HCT116 (cell line): ENCODE measurements around the gene ARHGAP33. TPM values are rescaled to one million over a fixed set of nuclear protein-coding genes. Genes with fewer than 3 reads are reported as not detected.

ENCODE experiments used
- ATAC-seq: fragments of 200-7000 bp; cut with Tn5 transposase; 2 replicates; pipeline ENCODE4 v1.9.1; 2020; ENCODE audit warnings: mild to moderate bottlenecking, moderate library complexity
- BruUV-seq: library from RNA; stranded (reverse); fragments of 400-500 nt; replicated peaks from 2 replicates; lab custom pipeline; 2021; lab: Mats Ljungman, UMichigan
- CTCF ChIA-PET: fragments of 300-600 bp; sonication (Branson Sonifier 250); formaldehyde crosslinking; loops from one replicate; lab custom pipeline; 2021; ENCODE audit warnings: antibody characterized with exemption; lab: Charles Lee
- POLR2A ChIA-PET: fragments of 300-600, 350-600 bp; sonication (Branson Sonifier 250); formaldehyde crosslinking; loops from one replicate; lab custom pipeline; 2021; ENCODE audit warnings: antibody characterized with exemption; lab: Charles Lee
- RAD21 ChIA-PET, 2 experiments: fragments of 300-600 bp; sonication (Branson Sonifier 250); formaldehyde crosslinking; loops; one replicate each; lab custom pipeline; 2023; ENCODE audit warnings: low total read pairs in 2 of 2; ENCODE audit not compliant: uncharacterized antibody in 2 of 2, unreplicated experiment in 2 of 2, low non-redundant PET in 1 of 2; lab: Charles Lee
- DNase-seq: peaks from one replicate; pipeline ENCODE4 v3.0.0-alpha.2; 2010; ENCODE audit warnings: low read depth, low spot score
- H2AFZ ChIP-seq: fragments of 200-600 bp; shearing (Covaris generic), sonication (generic); 2 replicates; pipeline ENCODE4 v1.6.1; 2017; ENCODE audit warnings: low read depth, mixed run types, mixed read lengths, antibody characterized with exemption, low read length; ENCODE audit not compliant: poor library complexity, severe bottlenecking
- H3K27ac ChIP-seq: 2 replicates; pipeline ENCODE4 v1.5.1; 2012; ENCODE audit warnings: low read depth, low read length
- H3K27me3 ChIP-seq: fragments of 200-600 bp; sonication (generic); 2 replicates; pipeline ENCODE4 v1.6.1; 2016; ENCODE audit warnings: mixed run types, low read length, mixed read lengths; ENCODE audit not compliant: insufficient read depth
- H3K36me3 ChIP-seq, 2 experiments: fragments of 200-500 bp in 1 of 2; fragments of 200-600 bp in 1 of 2; sonication (Bioruptor generic) in 1 of 2; sonication (generic) in 1 of 2; 2 replicates each; pipeline versions ENCODE4 v1.5.1 to v1.6.1; 2014 to 2016; ENCODE audit warnings: low read length in 2 of 2, inconsistent platforms in 1 of 2, mixed read lengths in 1 of 2, mixed run types in 1 of 2; ENCODE audit not compliant: insufficient read depth in 2 of 2, control insufficient read depth in 1 of 2
- H3K4me1 ChIP-seq, 2 experiments: fragments of 200-600 bp in 1 of 2; sonication (generic) in 1 of 2; 2 replicates each; pipeline versions ENCODE4 v1.5.1 to v1.6.1; 2012 to 2017; ENCODE audit warnings: low read length in 2 of 2, inconsistent platforms in 1 of 2, mild to moderate bottlenecking in 1 of 2, mixed read lengths in 1 of 2, mixed run types in 1 of 2, moderate library complexity in 1 of 2; ENCODE audit not compliant: insufficient read depth in 2 of 2, control insufficient read depth in 1 of 2
- H3K4me2 ChIP-seq: fragments of 200-600 bp; sonication (generic); 2 replicates; pipeline ENCODE4 v1.6.1; 2017; ENCODE audit warnings: mixed run types, low read length, mixed read lengths
- H3K4me3 ChIP-seq, 2 experiments: fragments of 200-600 bp in 1 of 2; sonication (generic) in 1 of 2; replicated peaks in 1 of 2; 2 replicates each; pipeline ENCODE4 v1.5.1; 2011 to 2016; ENCODE audit warnings: low read length in 2 of 2, control low read depth in 1 of 2, low read depth in 1 of 2, mild to moderate bottlenecking in 1 of 2, mixed read lengths in 1 of 2, mixed run types in 1 of 2
- H3K79me2 ChIP-seq: fragments of 200-600 bp; sonication (generic); 2 replicates; pipeline ENCODE4 v1.6.1; 2017; ENCODE audit warnings: mild to moderate bottlenecking, mixed run types, low read length, moderate library complexity, mixed read lengths; ENCODE audit not compliant: insufficient read depth
- H3K9ac ChIP-seq: fragments of 200-600 bp; sonication (generic); 2 replicates; pipeline ENCODE4 v1.6.1; 2016; ENCODE audit warnings: low read length, mixed read lengths
- H3K9me2 ChIP-seq: fragments of 200-600 bp; sonication (generic), shearing (Covaris generic); 2 replicates; pipeline ENCODE4 v1.6.1; 2017; ENCODE audit warnings: mixed run types, mild to moderate bottlenecking, moderate library complexity; ENCODE audit not compliant: insufficient read depth
- H3K9me3 ChIP-seq, 2 experiments: fragments of 200-500 bp in 1 of 2; fragments of 200-600 bp in 1 of 2; sonication (Bioruptor generic) in 1 of 2; sonication (generic) in 1 of 2; 2 replicates each; pipeline ENCODE4 v1.6.1; 2014 to 2017; ENCODE audit warnings: low read length in 2 of 2, mixed read lengths in 2 of 2, inconsistent platforms in 1 of 2, low read depth in 1 of 2, mild to moderate bottlenecking in 1 of 2, mixed run types in 1 of 2, moderate library complexity in 1 of 2; ENCODE audit not compliant: control insufficient read depth in 1 of 2, insufficient read depth in 1 of 2
- H4K20me1 ChIP-seq: fragments of 200-600 bp; sonication (generic), shearing (Covaris generic); 2 replicates; pipeline ENCODE4 v1.6.1; 2017; ENCODE audit warnings: mixed run types, mild to moderate bottlenecking, moderate library complexity; ENCODE audit not compliant: insufficient read depth
- CBX3 ChIP-seq: IDR thresholded peaks from 2 replicates; pipeline ENCODE4 v1.6.1; 2012; ENCODE audit warnings: low read depth
- CEBPB ChIP-seq: IDR thresholded peaks from 2 replicates; pipeline ENCODE4 v1.6.1; 2012; ENCODE audit warnings: low read depth
- EGR1 ChIP-seq: IDR thresholded peaks from 2 replicates; pipeline ENCODE4 v1.6.1; 2012; ENCODE audit warnings: low read depth
- ELF1 ChIP-seq: IDR thresholded peaks from 2 replicates; pipeline ENCODE4 v1.6.1; 2012; ENCODE audit warnings: low read depth, borderline replicate concordance
- EZH2 ChIP-seq: fragments of 200-600 bp; sonication (generic); IDR thresholded peaks from 2 replicates; pipeline ENCODE4 v1.6.1; 2017; ENCODE audit warnings: antibody characterized with exemption, mixed run types
- FOSL1 ChIP-seq: IDR thresholded peaks from 2 replicates; pipeline ENCODE4 v1.6.1; 2012; ENCODE audit warnings: low read depth
- JUND ChIP-seq: IDR thresholded peaks from 2 replicates; pipeline ENCODE4 v1.6.1; 2012
- POLR2A ChIP-seq: IDR thresholded peaks from 2 replicates; pipeline ENCODE4 v1.7.0; 2011; ENCODE audit warnings: borderline replicate concordance; ENCODE audit not compliant: insufficient read depth, insufficient read length; ENCODE audit errors: extremely low read depth
- RAD21 ChIP-seq: IDR thresholded peaks from 2 replicates; pipeline ENCODE4 v1.6.1; 2012; ENCODE audit warnings: low read depth, mild to moderate bottlenecking
- REST ChIP-seq: IDR thresholded peaks from 2 replicates; pipeline ENCODE4 v1.6.1; 2012; ENCODE audit warnings: low read depth
- SIN3A ChIP-seq: IDR thresholded peaks from 2 replicates; pipeline ENCODE4 v1.6.1; 2012; ENCODE audit warnings: low read depth
- SP1 ChIP-seq: IDR thresholded peaks from 2 replicates; pipeline ENCODE4 v1.6.1; 2012; ENCODE audit warnings: low read depth
- SRF ChIP-seq: IDR thresholded peaks from 2 replicates; pipeline ENCODE4 v1.6.1; 2012; ENCODE audit warnings: low read depth
- TCF7L2 ChIP-seq: IDR thresholded peaks from 2 replicates; pipeline ENCODE4 v1.7.0; 2011; ENCODE audit warnings: borderline replicate concordance, inconsistent platforms; ENCODE audit not compliant: insufficient read depth, insufficient read length; ENCODE audit errors: extremely low read depth
- YY1 ChIP-seq: IDR thresholded peaks from 2 replicates; pipeline ENCODE4 v1.6.1; 2011; ENCODE audit warnings: low read length, low read depth, moderate library complexity, mild to moderate bottlenecking; ENCODE audit not compliant: insufficient replicate concordance; ENCODE audit errors: extremely low read depth
- ZFX ChIP-seq: fragments of 450-650 bp; IDR thresholded peaks from 2 replicates; pipeline ENCODE4 v1.6.1; 2017
- ZNF274 ChIP-seq: fragments of 200-500 bp; sonication (Bioruptor generic); IDR thresholded peaks from 2 replicates; pipeline ENCODE4 v1.6.1; 2014; ENCODE audit warnings: mild to moderate bottlenecking, low read depth, low read length, inconsistent platforms
- intact Hi-C: fragments of 100-400 bp; cut with micrococcal nuclease; formaldehyde crosslinking; loops from 2 replicates; pipeline ENCODE4 v1.10.0; 2022
- total RNA-seq: library from RNA; stranded (reverse); gene quantifications from one replicate; pipeline ENCODE4 v1.2.1, GENCODE V29; 2021; ENCODE audit not compliant: unreplicated experiment
- TF ChIP-seq, protein P1 (sequence below): IDR thresholded peaks from 2 replicates; pipeline ENCODE4 v1.6.1; 2012
- TF ChIP-seq, protein P2 (sequence below): IDR thresholded peaks from 2 replicates; pipeline ENCODE4 v1.6.1; 2012
- TF ChIP-seq, protein P3 (sequence below): IDR thresholded peaks from 2 replicates; pipeline ENCODE4 v1.6.1; 2011; ENCODE audit warnings: mild to moderate bottlenecking, low read length, moderate library complexity; ENCODE audit not compliant: insufficient replicate concordance; ENCODE audit errors: extremely low read depth

ARHGAP33 gene
- total RNA-seq, 1 experiment from 2014 or later = 30.2 TPM

GRCh38 chr19:35789978-35790944 lies 14.9 kb downstream of the ARHGAP33 start:
- no TSS peak for BruUV-seq
- ATAC-seq = 0 out of 2 replicates have a peak, but pooled peaks have one; percentile 4
- H3K9ac ChIP-seq = no peak overlapping the region

More at GRCh38 chr19:35789978-35790944, 14.9 kb downstream of the ARHGAP33 start:
- Histone ChIP-seq H3K9me2 (no peaks in the 10 kb centered on the region), H3K4me3 (no peak overlapping the region), H3K4me2 (no peak overlapping the region), H3K27me3 (no peaks in the 10 kb centered on the region), H2AFZ (no peak overlapping the region), H3K36me3 (0 out of 4 replicates have a peak, but pooled peaks cover 0 to under 1% of the 10 kb centered on the region in 2 experiments), H3K4me1 (peaks cover 0 to 5% of the 10 kb centered on the region in 2 experiments; a peak in 2 of 4 replicates), H3K79me2 (no peaks in the 10 kb centered on the region), H3K9me3 (no peaks in the 10 kb centered on the region), H4K20me1 (no peaks in the 10 kb centered on the region), H3K27ac (no peak overlapping the region; the same call in 1 of the 2 replicates)
- DNase-seq = no peak
- TF ChIP-seq, protein P1, sequence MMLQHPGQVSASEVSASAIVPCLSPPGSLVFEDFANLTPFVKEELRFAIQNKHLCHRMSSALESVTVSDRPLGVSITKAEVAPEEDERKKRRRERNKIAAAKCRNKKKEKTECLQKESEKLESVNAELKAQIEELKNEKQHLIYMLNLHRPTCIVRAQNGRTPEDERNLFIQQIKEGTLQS = no peak
- TF ChIP-seq ZNF274 (no peak), SP1 (no peak), EGR1 (no peak), SRF (no peak), ELF1 (no peak), POLR2A (no peak), JUND (no peak), FOSL1 (no peak), CEBPB (no peak), CBX3 (no peak), TCF7L2 (no peak), SIN3A (no peak), EZH2 (no peak), REST (no peak), RAD21 (no peak), YY1 (no peak), ZFX (no peak)
- TF ChIP-seq, protein P2, sequence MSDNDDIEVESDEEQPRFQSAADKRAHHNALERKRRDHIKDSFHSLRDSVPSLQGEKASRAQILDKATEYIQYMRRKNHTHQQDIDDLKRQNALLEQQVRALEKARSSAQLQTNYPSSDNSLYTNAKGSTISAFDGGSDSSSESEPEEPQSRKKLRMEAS = no peak
- TF ChIP-seq, protein P3, sequence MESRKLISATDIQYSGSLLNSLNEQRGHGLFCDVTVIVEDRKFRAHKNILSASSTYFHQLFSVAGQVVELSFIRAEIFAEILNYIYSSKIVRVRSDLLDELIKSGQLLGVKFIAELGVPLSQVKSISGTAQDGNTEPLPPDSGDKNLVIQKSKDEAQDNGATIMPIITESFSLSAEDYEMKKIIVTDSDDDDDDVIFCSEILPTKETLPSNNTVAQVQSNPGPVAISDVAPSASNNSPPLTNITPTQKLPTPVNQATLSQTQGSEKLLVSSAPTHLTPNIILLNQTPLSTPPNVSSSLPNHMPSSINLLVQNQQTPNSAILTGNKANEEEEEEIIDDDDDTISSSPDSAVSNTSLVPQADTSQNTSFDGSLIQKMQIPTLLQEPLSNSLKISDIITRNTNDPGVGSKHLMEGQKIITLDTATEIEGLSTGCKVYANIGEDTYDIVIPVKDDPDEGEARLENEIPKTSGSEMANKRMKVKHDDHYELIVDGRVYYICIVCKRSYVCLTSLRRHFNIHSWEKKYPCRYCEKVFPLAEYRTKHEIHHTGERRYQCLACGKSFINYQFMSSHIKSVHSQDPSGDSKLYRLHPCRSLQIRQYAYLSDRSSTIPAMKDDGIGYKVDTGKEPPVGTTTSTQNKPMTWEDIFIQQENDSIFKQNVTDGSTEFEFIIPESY = no peak
- ChIA-PET CTCF (no interaction called here), RAD21 (interaction anchor here in 1 of 2 experiments (0.6 kb wide), 1 partner anchor 384 kb away, joined by 3 read pairs; no protein-coding TSS in a partner anchor), POLR2A (no interaction called here)
- intact Hi-C loops = no loop called here
